ENCODE data around the gene ALKBH6.

ALKBH6 gene

DNA sequence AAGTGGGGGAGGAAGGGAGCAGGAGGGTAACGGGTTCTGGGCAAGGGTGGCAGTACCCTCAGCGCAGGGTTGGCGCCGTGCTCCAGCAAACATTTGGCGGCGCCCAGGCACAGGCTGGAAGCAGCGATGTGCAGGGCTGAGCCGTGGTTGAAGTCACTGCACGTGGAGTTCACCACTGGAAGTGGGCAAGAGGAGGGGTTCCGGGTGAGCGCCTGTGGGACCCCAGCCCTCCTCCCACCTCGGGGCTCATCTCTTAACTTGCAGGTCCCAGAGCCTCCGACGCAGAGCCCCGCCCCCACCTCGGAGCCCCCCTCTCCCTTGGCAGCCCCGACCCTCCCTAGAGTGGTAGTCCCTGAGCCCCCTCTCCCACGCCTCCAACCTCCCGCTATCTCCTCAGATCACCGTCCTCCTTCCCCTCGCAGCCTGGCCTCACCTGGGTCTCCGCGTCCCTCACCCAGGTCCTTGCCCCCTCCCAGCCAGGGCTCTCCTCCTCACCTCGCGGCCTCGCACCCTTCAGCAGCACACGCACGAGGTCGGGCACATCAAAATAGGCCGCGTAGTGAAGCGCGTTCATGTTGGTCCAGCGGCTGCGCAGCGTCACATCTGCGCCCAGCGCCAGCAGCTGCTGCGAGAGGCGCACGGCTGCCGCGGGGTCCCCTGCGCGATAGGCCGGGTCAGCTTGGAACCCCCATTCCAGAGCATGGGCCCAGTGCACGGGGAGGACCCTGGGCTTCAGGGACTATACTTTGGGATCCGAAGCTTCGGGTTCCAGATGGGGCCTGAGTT lies 12.3 kb upstream of the ALKBH6 start:
- no peak overlapping the region for H3K4me2 ChIP-seq (ENCODE audit: low read length)
- no peaks in the 10 kb centered on the region for H3K27me3 ChIP-seq (ENCODE audit: control insufficient read depth, insufficient read depth, low read length)
- no peaks in the 10 kb centered on the region for H3K9me3 ChIP-seq (replicated peaks; ENCODE audit: low read length)
- H3K4me1 ChIP-seq (ENCODE audit: control insufficient read depth, insufficient read depth, low read length), result no peaks in the 10 kb centered on the region
- no peak overlapping the region for H3K4me3 ChIP-seq (ENCODE audit: low read length)
- H3K9ac ChIP-seq (ENCODE audit: low read depth, low read length), result no peak overlapping the region
- peaks cover 43% of the 10 kb centered on the region for H3K36me3 ChIP-seq (ENCODE audit: insufficient read depth, low read length)

DNA sequence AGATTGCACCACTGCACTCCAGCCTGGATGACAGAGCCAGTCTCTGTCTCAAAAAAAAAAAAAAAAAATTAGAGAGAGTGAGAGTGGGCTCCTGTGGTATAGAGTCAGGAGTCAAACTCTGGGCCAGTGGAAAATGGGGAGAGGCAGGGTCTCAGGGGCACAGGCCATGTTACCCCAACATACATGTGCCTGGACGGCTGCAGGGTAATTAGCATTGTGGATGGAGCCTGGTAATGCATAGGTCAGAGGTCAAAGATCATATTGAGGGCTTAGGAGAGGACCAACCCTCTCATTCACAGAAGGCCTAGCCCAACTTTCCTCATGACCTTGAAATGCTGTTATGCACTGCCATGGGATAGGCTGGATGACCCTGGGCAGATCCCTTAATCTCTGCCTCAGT lies 11.5 kb upstream of the ALKBH6 start:
- Histone ChIP-seq H3K36me3 (ENCODE audit: insufficient read depth, low read length) (peaks cover 43% of the 10 kb centered on the region), H3K4me3 (ENCODE audit: low read length) (no peak overlapping the region), H3K4me1 (ENCODE audit: control insufficient read depth, insufficient read depth, low read length) (no peaks in the 10 kb centered on the region), H3K9me3 (replicated peaks; ENCODE audit: low read length) (no peaks in the 10 kb centered on the region), H3K27me3 (ENCODE audit: control insufficient read depth, insufficient read depth, low read length) (no peaks in the 10 kb centered on the region), H3K9ac (ENCODE audit: low read depth, low read length) (no peak overlapping the region), H3K4me2 (ENCODE audit: low read length) (no peak overlapping the region)

DNA sequence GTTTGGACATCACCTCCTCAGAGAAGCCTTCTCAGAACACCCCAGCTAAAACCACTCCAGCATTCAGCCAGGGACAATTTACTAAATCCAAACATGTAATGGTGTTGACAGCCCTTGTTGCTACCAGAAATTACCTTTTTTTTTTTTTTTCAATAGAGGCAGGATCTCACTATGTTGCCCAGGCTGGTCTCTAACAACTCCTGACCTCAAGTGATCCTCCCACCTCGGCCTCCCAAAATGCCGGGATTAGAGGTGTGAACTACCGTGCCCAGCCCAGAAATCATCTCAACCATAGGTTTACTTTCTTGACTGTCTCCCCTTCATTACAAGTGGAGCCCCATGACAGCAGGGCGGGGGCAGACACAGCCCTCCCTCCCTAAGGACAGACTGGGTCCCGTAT lies 9.4 kb upstream of the ALKBH6 start:
- Histone ChIP-seq H3K9ac (ENCODE audit: low read depth, low read length) (no peak overlapping the region), H3K9me3 (replicated peaks; ENCODE audit: low read length) (no peaks in the 10 kb centered on the region), H3K4me1 (ENCODE audit: control insufficient read depth, insufficient read depth, low read length) (no peaks in the 10 kb centered on the region), H3K36me3 (ENCODE audit: insufficient read depth, low read length) (peaks cover 44% of the 10 kb centered on the region), H3K27me3 (ENCODE audit: control insufficient read depth, insufficient read depth, low read length) (no peaks in the 10 kb centered on the region), H3K4me2 (ENCODE audit: low read length) (no peak overlapping the region), H3K4me3 (ENCODE audit: low read length) (no peak overlapping the region)

DNA sequence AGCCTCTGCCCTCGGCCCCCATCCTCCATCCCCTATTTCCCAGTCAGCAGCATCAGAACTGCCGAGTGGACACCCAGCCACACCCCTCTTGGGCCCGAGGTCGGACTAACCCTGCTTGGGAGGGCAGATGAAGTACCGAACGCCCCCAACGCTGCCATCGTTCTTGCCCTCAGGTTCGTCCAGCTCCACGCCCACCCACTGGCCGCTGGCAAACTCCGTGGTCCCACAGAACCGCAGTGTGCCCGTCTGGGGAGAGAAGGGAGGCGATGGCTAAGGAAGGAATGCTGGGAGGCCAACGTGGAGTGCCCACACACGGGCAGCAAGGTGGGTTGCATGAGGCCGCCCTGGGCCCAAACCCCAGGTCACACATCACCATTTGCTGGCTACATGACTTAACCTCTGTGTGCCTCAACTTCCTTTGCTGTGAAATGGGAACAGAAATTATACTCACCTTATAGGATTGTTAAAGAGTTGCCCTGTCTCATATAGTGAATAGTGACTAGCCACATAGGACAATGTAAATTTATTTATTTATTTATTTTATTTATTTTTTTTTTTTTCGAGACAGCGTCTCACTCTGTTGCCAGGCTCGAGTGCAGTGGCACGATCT lies 5.2 kb upstream of the ALKBH6 start:
- H3K4me3 ChIP-seq (ENCODE audit: low read length), result no peak overlapping the region
- H3K9ac ChIP-seq (ENCODE audit: low read depth, low read length), result no peak overlapping the region
- no peak overlapping the region for H3K4me2 ChIP-seq (ENCODE audit: low read length)
- H3K9me3 ChIP-seq (replicated peaks; ENCODE audit: low read length), result no peaks in the 10 kb centered on the region
- peaks cover 4% of the 10 kb centered on the region for H3K4me1 ChIP-seq (ENCODE audit: control insufficient read depth, insufficient read depth, low read length)
- H3K36me3 ChIP-seq (ENCODE audit: insufficient read depth, low read length), result peaks cover 38% of the 10 kb centered on the region
- no peaks in the 10 kb centered on the region for H3K27me3 ChIP-seq (ENCODE audit: control insufficient read depth, insufficient read depth, low read length)

DNA sequence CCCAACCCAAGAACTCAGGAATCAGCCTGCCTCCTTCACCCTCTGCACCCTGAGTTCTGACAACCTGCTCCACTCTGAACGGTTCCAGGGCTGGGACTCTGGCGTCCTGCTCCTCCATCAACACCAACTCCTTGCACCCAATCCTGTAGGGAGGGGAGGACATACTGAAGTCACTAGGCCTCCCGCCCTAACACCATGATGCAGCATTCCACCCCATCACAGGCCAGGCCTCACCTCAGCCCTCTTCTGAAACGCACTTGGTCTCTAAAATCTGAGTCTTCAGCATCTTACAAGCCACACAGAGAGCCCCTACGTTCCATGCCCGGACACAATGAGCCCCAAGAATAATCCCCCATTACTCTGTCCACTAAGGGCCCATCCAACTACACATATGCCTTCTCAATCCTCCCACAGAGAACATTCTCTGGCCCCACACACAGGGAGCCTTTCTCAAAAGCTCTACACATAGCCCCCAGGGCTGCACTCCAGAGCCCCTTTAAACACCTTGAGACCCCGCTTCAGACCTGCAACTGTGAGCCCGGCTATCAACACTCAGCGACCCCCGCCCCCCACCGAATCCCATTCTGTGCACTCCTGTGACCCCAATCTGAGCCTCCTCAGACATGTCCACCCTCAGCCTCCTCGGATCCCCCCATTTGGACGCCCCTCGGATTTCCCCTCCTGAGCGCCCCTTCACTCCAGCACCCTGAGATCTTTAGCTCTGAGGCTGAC lies 567 bp downstream of the ALKBH6 start:
- Histone ChIP-seq H3K4me3 (ENCODE audit: low read length) (peak overlapping the region; percentile 90), H3K9ac (ENCODE audit: low read depth, low read length) (peak overlapping the region; percentile 96), H3K4me1 (ENCODE audit: control insufficient read depth, insufficient read depth, low read length) (peaks cover 17% of the 10 kb centered on the region), H3K36me3 (ENCODE audit: insufficient read depth, low read length) (peaks cover 14% of the 10 kb centered on the region), H3K9me3 (replicated peaks; ENCODE audit: low read length) (no peaks in the 10 kb centered on the region), H3K27me3 (ENCODE audit: control insufficient read depth, insufficient read depth, low read length) (no peaks in the 10 kb centered on the region), H3K4me2 (ENCODE audit: low read length) (peak overlapping the region; percentile 98)

DNA sequence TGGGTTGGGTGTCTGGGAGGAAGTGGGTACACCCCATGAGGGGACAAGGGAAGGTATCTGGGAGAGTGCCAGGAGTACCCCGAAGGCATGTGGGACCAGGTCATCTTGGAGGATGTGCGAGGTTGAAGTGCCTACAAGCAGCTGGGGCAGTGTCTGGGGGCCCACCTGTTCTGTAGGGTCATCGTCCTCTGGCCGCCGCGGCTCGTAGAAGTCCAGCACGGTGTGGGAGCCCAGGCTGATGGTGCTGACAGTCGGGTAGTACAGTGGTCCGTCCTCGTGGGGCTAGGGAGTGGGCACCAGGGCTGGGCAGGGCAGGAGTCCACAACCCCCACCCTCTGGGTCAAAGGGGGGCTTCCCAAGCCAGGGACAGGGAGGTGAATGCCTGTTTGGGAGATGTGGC lies 3.6 kb downstream of the ALKBH6 start:
- Histone ChIP-seq H3K4me3 (ENCODE audit: low read length) (no peak overlapping the region), H3K36me3 (ENCODE audit: insufficient read depth, low read length) (no peaks in the 10 kb centered on the region), H3K4me1 (ENCODE audit: control insufficient read depth, insufficient read depth, low read length) (peaks cover 17% of the 10 kb centered on the region), H3K9ac (ENCODE audit: low read depth, low read length) (no peak overlapping the region), H3K9me3 (replicated peaks; ENCODE audit: low read length) (no peaks in the 10 kb centered on the region), H3K4me2 (ENCODE audit: low read length) (no peak overlapping the region), H3K27me3 (ENCODE audit: control insufficient read depth, insufficient read depth, low read length) (no peaks in the 10 kb centered on the region)

DNA sequence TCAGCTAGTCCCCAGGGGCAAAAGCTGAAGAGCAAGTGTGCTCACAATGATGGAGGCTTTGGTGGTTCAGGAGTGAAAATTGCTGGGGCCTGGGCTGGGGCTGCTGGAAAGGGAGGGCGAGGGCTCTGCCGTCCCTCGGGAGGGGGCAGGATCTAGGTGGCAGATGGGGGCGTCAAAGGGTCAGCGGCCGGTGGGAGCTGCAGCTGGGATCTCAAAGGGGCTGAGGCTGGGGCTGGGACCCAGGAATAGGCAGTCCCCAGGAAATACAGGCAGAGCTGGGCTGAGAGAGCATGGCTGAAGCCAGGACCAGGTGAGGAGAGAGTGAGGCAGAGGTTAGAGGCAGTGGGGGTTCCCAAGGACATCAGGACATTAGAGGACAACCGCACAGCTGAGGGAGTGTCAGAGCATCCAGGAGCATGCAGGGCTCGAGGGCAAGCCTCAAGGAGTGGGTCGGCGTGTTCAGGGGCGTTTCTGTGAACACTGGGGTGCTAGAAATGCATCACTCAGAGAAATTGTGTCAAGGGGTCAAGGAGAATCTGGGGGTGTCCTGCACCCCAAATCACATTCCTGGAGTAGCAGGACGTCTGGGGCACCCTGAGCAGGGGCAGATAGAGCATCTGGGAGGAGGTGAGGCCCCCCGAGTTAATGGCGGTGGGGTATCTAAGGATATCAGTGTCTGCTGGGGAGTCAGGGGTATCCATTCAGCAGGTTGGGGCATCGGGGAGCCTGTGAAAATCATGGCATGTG lies 4.2 kb downstream of the ALKBH6 start:
- H3K4me3 ChIP-seq (ENCODE audit: low read length), result peak overlapping the region; percentile 63
- no peaks in the 10 kb centered on the region for H3K36me3 ChIP-seq (ENCODE audit: insufficient read depth, low read length)
- H3K9ac ChIP-seq (ENCODE audit: low read depth, low read length), result peak overlapping the region; percentile 74
- H3K9me3 ChIP-seq (replicated peaks; ENCODE audit: low read length), result no peaks in the 10 kb centered on the region
- H3K4me2 ChIP-seq (ENCODE audit: low read length), result peak overlapping the region; percentile 80
- no peaks in the 10 kb centered on the region for H3K27me3 ChIP-seq (ENCODE audit: control insufficient read depth, insufficient read depth, low read length)
- peaks cover 17% of the 10 kb centered on the region for H3K4me1 ChIP-seq (ENCODE audit: control insufficient read depth, insufficient read depth, low read length)

DNA sequence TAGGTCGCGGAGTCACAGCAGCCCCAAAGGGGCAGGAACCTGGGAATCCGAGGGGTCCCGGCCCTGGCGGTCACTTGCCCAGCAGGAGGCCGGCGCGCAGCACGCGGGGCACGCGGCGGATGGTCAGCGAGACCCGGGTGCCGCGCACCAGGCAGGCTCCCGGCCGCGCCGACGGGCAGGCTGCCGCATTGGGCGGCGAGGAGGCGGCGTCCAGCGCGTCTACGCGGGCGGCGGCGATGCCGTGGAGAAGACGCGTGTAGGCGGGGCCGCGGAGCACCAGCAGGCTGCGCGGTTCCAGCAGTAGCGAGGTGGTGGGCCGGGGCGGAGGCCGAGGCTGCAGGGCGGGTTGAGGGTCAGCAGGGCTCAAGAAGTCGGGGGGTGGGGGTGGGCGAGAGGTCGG lies 4.8 kb downstream of the ALKBH6 start:
- H3K9ac ChIP-seq (ENCODE audit: low read depth, low read length), result peak overlapping the region; percentile 74
- H3K4me3 ChIP-seq (ENCODE audit: low read length), result peak overlapping the region; percentile 63
- H3K36me3 ChIP-seq (ENCODE audit: insufficient read depth, low read length), result no peaks in the 10 kb centered on the region
- H3K9me3 ChIP-seq (replicated peaks; ENCODE audit: low read length), result no peaks in the 10 kb centered on the region
- H3K4me2 ChIP-seq (ENCODE audit: low read length), result peak overlapping the region; percentile 80
- H3K4me1 ChIP-seq (ENCODE audit: control insufficient read depth, insufficient read depth, low read length), result peaks cover 13% of the 10 kb centered on the region
- H3K27me3 ChIP-seq (ENCODE audit: control insufficient read depth, insufficient read depth, low read length), result no peaks in the 10 kb centered on the region

DNA sequence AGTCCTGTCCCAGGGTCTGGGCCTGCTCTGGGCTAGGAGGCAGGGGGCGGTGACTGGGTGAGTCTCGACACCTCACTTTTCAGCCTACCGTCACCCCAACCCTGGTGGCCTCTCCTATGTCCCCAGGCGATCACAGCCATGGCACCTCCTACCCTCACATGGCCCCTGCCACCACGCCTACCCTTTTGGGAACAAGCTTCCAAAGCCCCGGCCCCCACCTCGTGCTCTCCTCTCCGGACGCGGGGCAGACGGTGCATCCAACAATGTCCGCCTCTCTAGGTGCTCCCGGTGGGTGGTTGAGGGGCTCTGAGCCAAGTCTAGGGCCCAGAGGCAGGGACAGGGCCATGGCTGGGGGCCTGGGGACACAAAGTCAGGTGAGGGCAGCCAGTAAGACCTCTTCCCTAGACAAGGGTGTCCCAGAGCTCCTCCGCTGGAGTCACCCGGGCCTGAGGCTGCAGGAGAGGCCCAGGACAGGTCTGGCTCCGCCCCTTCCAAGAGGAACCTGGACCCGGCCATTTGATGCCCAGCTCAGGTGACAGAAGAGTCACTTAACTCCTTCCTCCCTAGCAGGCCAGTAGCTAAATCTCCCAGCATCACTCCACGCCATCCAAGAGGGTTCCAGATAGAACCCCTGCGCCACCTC lies 5.6 kb downstream of the ALKBH6 start, which contains the start of gene SYNE4:
Gene SYNE4, minus strand, starts transcription at position 478 of the 643 bp plus-strand sequence. Its CDS starts 132 bp downstream, at position 346.
- H3K9ac ChIP-seq (ENCODE audit: low read depth, low read length), result peak within 1 kb of the TSS; percentile 74

DNA sequence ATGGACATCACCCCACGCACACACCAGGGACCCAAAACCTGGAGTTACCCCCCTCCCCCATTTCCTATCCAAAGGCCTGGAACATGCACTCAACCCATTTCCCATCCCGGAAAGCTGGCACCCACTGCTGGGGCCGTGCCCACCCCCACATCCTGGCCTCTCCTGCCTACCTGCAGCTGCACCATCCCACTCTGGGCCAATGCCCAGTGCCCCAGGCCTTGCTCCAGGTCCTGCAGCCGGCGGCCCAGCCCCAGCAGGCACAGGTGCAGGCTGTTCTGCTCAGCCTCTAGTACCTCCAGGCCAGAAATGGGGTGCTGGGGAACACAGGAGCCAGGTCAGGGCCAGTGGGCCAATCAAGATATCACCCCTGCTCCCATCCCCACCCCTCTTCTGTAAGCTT lies 7.1 kb downstream of the ALKBH6 start:
- H3K36me3 ChIP-seq (ENCODE audit: insufficient read depth, low read length), result no peaks in the 10 kb centered on the region

More for the DNA sequence above, 5.6 kb downstream of the ALKBH6 start, which contains the start of gene SYNE4:
- Histone ChIP-seq H3K4me2 (ENCODE audit: low read length) (peak within 1 kb of the TSS; percentile 80), H3K9me3 (replicated peaks; ENCODE audit: low read length) (no peaks in the 10 kb centered on the region), H3K4me1 (ENCODE audit: control insufficient read depth, insufficient read depth, low read length) (peaks cover 11% of the 10 kb centered on the region), H3K27me3 (ENCODE audit: control insufficient read depth, insufficient read depth, low read length) (no peaks in the 10 kb centered on the region), H3K4me3 (ENCODE audit: low read length) (peak within 1 kb of the TSS; percentile 63), H3K36me3 (ENCODE audit: insufficient read depth, low read length) (no peaks in the 10 kb centered on the region)

More for the DNA sequence above, 7.1 kb downstream of the ALKBH6 start:
- H3K4me2 ChIP-seq (ENCODE audit: low read length), result no peak overlapping the region
- H3K27me3 ChIP-seq (ENCODE audit: control insufficient read depth, insufficient read depth, low read length), result no peaks in the 10 kb centered on the region
- H3K4me3 ChIP-seq (ENCODE audit: low read length), result no peak overlapping the region
- H3K9me3 ChIP-seq (replicated peaks; ENCODE audit: low read length), result no peaks in the 10 kb centered on the region
- H3K4me1 ChIP-seq (ENCODE audit: control insufficient read depth, insufficient read depth, low read length), result peaks cover 6% of the 10 kb centered on the region
- H3K9ac ChIP-seq (ENCODE audit: low read depth, low read length), result no peak overlapping the region
